Spleen (tissue), 11 donors: ENCODE data around the gene YES1. TPM values are rescaled to one million over a fixed set of nuclear protein-coding genes. Genes with fewer than 3 reads are reported as not detected.
"Not testable (repeated sequence)": the region's sequence is repeated elsewhere in the genome, so short reads cannot be mapped to it uniquely, and the experiment has no call there.

Source experiments
- DNase-seq: peaks from one replicate; pipeline ENCODE4 v3.0.0-alpha.2; 2020
- H3K27ac ChIP-seq, 8 donors: fragments of 200-600 bp; sonication (generic) in 7 of 8; 1 replicate in 4 of 8; 2 replicates in 4 of 8; pipeline versions ENCODE4 v1.5.0 to v1.8.0; 2016 to 2021; ENCODE audit warnings: inconsistent platforms in 4 of 8, mild to moderate bottlenecking in 4 of 8, moderate library complexity in 1 of 8
- H3K27me3 ChIP-seq, 7 donors: fragments of 200-600 bp; sonication (generic) in 6 of 7; replicated peaks in 1 of 7; 1 replicate in 4 of 7; 2 replicates in 3 of 7; pipeline versions ENCODE4 v1.5.0 to v1.8.0; 2016 to 2021; ENCODE audit warnings: inconsistent platforms in 3 of 7, mild to moderate bottlenecking in 1 of 7
- H3K36me3 ChIP-seq, 6 donors: fragments of 200-600 bp; sonication (generic) in 5 of 6; 1 replicate in 4 of 6; 2 replicates in 2 of 6; pipeline versions ENCODE4 v1.5.0 to v1.8.0; 2016 to 2021; ENCODE audit warnings: inconsistent platforms in 2 of 6
- H3K4me1 ChIP-seq, 6 donors: fragments of 200-600 bp; sonication (generic) in 5 of 6; 1 replicate in 3 of 6; 2 replicates in 3 of 6; pipeline versions ENCODE4 v1.5.0 to v1.8.0; 2016 to 2021; ENCODE audit warnings: inconsistent platforms in 3 of 6
- H3K4me3 ChIP-seq, 8 donors: fragments of 200-600 bp; sonication (generic) in 7 of 8; 1 replicate in 4 of 8; 2 replicates in 4 of 8; pipeline versions ENCODE4 v1.5.0 to v1.8.0; 2016 to 2021; ENCODE audit warnings: inconsistent platforms in 4 of 8, mild to moderate bottlenecking in 4 of 8, moderate library complexity in 2 of 8
- H3K9me3 ChIP-seq, 8 donors: fragments of 200-600 bp; sonication (generic) in 7 of 8; 1 replicate in 4 of 8; 2 replicates in 4 of 8; pipeline versions ENCODE4 v1.5.0 to v1.8.0; 2016 to 2021; ENCODE audit warnings: inconsistent platforms in 4 of 8
- CTCF ChIP-seq, 11 experiments: fragments of 200-600 bp in 7 of 11; fragments of 450-650 bp in 4 of 11; sonication (generic) in 4 of 11; IDR thresholded peaks in 8 of 11; conservative IDR thresholded peaks in 3 of 11; 1 replicate in 7 of 11; 2 replicates in 4 of 11; pipeline versions ENCODE4 v1.4.0 to v1.8.0; 2016 to 2021; ENCODE audit warnings: antibody characterized with exemption in 11 of 11, inconsistent platforms in 4 of 11, mild to moderate bottlenecking in 1 of 11
- POLR2A ChIP-seq, 3 donors: fragments of 450-650 bp; IDR thresholded peaks; one replicate each; pipeline ENCODE4 v1.5.1; 2017; ENCODE audit warnings: antibody characterized with exemption in 3 of 3, mild to moderate bottlenecking in 1 of 3
- POLR2AphosphoS5 ChIP-seq, 3 donors: sonication (generic); formaldehyde crosslinking; IDR thresholded peaks; one replicate each; pipeline ENCODE4 v1.5.1; 2017; ENCODE audit warnings: antibody characterized with exemption in 3 of 3
- WGBS, 5 donors: extraction: QIAGEN DNeasy Blood & Tissue Kit in 3 of 5; methylation state at CpG; one replicate each; pipeline versions ENCODE4 v1.1.5 to v1.1.7; 2013 to 2018; 5-methylcytosine and 5-hydroxymethylcytosine counted together
- intact Hi-C: fragments of 100-400 bp; cut with DNase I; formaldehyde crosslinking; loops from one replicate; pipeline ENCODE4 v1.15.0; 2023; ENCODE audit warnings: low total_unique reads
- polyA plus RNA-seq, 3 donors: library from polyadenylated mRNA; stranded (reverse); fragments of 200-250 nt; gene quantifications; one replicate each; pipeline ENCODE4 v1.2.1, GENCODE V29; 2013
- total RNA-seq, 7 donors: library from RNA; depleted of rRNA in 3 of 7; stranded (reverse); fragments of >200 nt in 3 of 7; fragmentation: NEBNext Ultra II Directional in 4 of 7; extraction: Animal tissue kit (Norgen Biotek cat#: 25700) in 4 of 7; gene quantifications; one replicate each; pipeline versions ENCODE4 v1.1.0 to v1.2.1, GENCODE V29; 2016 to 2021
- donor health status: healthy with polysubstance abuse.
- donor health status: DM: no; HTN: no; CAD: no; lungs with moderate emphysema.
- donor health status: DM: no; HTN: no; CAD: no.
- donor health status: Bipolar disorder and iron deficiency.
- donor health status: healthy.
- donor health status: DM: no; HTN: no; CAD: no.
- donor health status: DM: yes; HTN: yes; CAD: no.

YES1 gene
- total and polyA plus RNA-seq, 10 donors = 8.4 to 128 (median 60.9) TPM

DNA sequence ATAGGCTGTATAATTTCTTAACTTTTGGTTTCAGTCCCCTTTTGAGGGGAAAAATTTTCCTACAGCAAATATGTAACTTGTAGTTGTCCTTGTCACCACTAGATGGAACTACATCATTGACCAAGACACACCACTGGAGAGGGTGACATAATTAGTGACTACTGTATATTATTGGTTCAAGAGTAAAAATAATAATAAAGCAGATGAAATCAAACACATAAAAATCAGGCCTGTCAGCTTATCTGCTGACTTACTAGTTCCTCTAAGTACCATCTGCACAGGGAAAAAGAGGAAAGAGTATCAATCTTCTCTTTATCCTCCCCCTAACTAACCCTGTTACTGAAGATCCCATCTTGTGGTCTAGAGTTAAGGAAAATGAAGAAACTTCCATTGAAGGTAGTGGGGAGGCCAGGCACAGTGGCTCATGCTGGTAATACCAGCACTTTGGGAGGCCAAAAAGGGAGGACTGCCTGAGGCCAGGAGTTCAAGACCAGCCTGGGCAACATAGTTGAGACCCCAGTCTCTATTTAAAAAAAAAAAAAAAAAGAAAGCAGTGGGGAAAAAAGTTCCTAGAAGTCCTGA, 70.0 kb downstream of the YES1 start:
- no peak for DNase-seq
- intact Hi-C loops = no loop called here
- H3K27me3 ChIP-seq = no peaks in the 10 kb centered on the region
- H3K36me3 ChIP-seq = peaks cover 0 to 80% (median 11%) of the 10 kb centered on the region in 6 donors
- TF ChIP-seq CTCF (IDR thresholded peaks at IDR 0.05 in 8 of 11, conservative IDR thresholded peaks at IDR 0.05 in 3 of 11) = peak; percentile 49 to 80 (median 71)
- no peak for TF ChIP-seq POLR2AphosphoS5 (IDR thresholded peaks at IDR 0.05)
- H3K4me1 ChIP-seq = peaks cover 0 to 8% (median 3%) of the 10 kb centered on the region in 6 donors
- peak overlapping the region in 5 of 8 donors; percentile 9 to 32 (median 25) for H3K27ac ChIP-seq
- H3K9me3 ChIP-seq = no peaks in the 10 kb centered on the region
- no peak overlapping the region for H3K4me3 ChIP-seq

DNA sequence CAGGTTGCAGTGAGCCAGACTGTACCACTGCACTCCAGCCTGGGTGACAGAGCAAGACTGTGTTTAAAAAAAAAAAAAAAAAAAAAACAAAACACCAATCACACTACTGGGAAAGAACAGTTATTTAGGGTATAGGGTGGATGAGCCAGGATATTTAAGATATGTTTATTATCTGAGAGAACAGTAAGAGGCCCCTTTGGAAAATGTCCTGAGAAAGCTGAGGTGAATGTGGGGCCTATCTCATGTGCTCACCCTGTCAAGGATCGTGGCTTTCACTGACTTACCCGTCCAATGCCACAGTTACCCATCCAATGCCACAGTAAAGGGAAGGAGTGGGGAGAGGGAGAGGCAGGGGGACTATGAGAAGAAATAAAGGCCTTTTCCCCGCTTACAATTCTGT, 79.7 kb downstream of the YES1 start:
- H3K4me3 ChIP-seq = no peak overlapping the region
- DNase-seq = no peak
- no peak overlapping the region for H3K27ac ChIP-seq
- peaks cover 0 to 95% (median 15%) of the 10 kb centered on the region in 6 donors for H3K36me3 ChIP-seq
- H3K9me3 ChIP-seq = no peaks in the 10 kb centered on the region
- no peak for TF ChIP-seq POLR2A (IDR thresholded peaks at IDR 0.05)
- no peak for TF ChIP-seq CTCF (IDR thresholded peaks at IDR 0.05 in 8 of 11, conservative IDR thresholded peaks at IDR 0.05 in 3 of 11)
- no peak for TF ChIP-seq POLR2AphosphoS5 (IDR thresholded peaks at IDR 0.05)
- intact Hi-C loops = no loop called here
- no peaks in the 10 kb centered on the region for H3K4me1 ChIP-seq
- WGBS, 5 donors = 90 to 97% (median 92%) methylated on average over 3 of the region's 3 CpGs
- no peaks in the 10 kb centered on the region for H3K27me3 ChIP-seq

DNA sequence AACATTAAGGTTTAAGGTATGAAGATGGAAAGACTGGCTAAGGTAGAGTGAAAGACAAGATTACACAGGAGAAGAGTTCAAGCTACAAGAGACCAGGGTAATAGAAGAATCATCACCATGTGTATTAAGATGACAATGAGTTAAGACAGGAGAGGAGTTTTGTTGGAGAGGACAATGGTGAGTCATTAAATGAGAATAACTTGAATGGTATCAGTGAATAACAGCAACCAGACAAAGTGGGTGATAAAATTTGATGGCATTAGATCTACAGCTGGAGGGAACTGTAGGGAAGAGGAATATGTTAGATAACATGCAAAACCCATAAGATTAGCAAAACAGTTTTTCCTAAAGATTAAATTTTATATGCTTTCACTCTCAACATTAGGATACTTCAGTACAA, 80.9 kb downstream of the YES1 start:
- no peak overlapping the region for H3K27ac ChIP-seq
- no peak for TF ChIP-seq CTCF (IDR thresholded peaks at IDR 0.05 in 8 of 11, conservative IDR thresholded peaks at IDR 0.05 in 3 of 11)
- no peak for TF ChIP-seq POLR2AphosphoS5 (IDR thresholded peaks at IDR 0.05)
- TF ChIP-seq POLR2A (IDR thresholded peaks at IDR 0.05) = no peak
- H3K9me3 ChIP-seq = no peaks in the 10 kb centered on the region
- no peak overlapping the region for H3K4me3 ChIP-seq
- DNase-seq = no peak
- intact Hi-C loops = no loop called here
- peaks cover 0 to 93% (median 11%) of the 10 kb centered on the region in 6 donors for H3K36me3 ChIP-seq
- no peaks in the 10 kb centered on the region for H3K27me3 ChIP-seq
- H3K4me1 ChIP-seq = no peaks in the 10 kb centered on the region

DNA sequence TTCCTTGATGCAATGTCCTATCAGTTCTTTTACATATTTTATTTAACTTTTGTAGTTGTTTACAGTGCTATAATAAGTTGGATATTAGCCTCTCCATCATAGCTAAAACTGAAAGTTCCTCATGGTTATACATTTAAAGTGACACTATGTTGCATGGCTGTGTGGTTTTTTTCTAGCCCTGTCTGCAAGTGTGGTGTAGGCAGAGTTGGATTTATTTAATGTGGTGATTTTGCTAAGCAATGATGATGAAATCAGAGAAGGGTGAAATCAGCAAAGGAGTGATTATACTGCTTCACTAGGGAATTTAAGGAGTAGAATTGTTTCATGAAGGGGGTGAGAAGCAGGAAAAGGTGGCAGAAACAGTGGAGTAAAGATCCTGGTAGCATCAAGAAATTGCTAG, 81.3 kb downstream of the YES1 start:
- Histone ChIP-seq H3K27ac (no peak overlapping the region), H3K4me3 (no peak overlapping the region), H3K9me3 (no peaks in the 10 kb centered on the region), H3K36me3 (peaks cover 0 to 93% (median 9%) of the 10 kb centered on the region in 6 donors), H3K27me3 (no peaks in the 10 kb centered on the region), H3K4me1 (no peaks in the 10 kb centered on the region)
- TF ChIP-seq POLR2A (IDR thresholded peaks at IDR 0.05) = no peak
- TF ChIP-seq POLR2AphosphoS5 (IDR thresholded peaks at IDR 0.05) = no peak
- no peak for TF ChIP-seq CTCF (IDR thresholded peaks at IDR 0.05 in 8 of 11, conservative IDR thresholded peaks at IDR 0.05 in 3 of 11)
- DNase-seq = no peak
- intact Hi-C loops = no loop called here

DNA sequence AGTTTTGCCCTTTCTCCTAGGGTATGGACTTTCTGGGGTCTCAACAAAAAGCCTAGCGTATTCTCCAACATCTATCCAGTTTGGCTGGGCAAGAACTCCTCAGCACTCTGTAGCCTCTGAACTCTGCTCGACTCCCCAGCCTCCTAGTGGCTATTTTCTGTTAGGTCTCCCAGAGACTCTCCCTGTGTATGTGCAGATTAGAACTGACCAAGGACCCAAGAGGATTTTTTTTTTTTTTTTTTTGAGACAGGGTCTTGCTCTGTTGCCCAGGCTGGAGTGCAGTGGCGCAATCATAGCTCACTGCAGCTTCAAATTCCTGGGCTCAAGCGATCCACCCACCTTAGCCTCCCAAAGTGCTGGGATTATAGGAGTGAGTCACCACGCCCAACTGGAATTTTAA, 81.9 kb downstream of the YES1 start:
- H3K27ac ChIP-seq, DNase-seq, H3K4me3 ChIP-seq, H3K4me1 ChIP-seq, H3K9me3 ChIP-seq, H3K27me3 ChIP-seq, intact Hi-C loops: not testable (repeated sequence)
- 87 to 95% (median 90%) methylated on average over 5 of the region's 5 CpGs for WGBS, 5 donors
- peaks cover 0 to 93% (median 8%) of the 10 kb centered on the region in 6 donors for H3K36me3 ChIP-seq
